Measurements from ENCODE around the gene EXT2. TPM values are rescaled to one million over a fixed set of nuclear protein-coding genes. Genes with fewer than 3 reads are reported as not detected.

The EXT2 gene
- total RNA-seq, 2 donors from 2014 or later = 47.7 to 60.3 TPM

GRCh38 chr11:44235765-44236201 is 140.3 kb downstream of the EXT2 start:
- H3K27me3 Mint-ChIP-seq (ENCODE audit: insufficient read depth) = no peaks in the 10 kb centered on the region
- H3K36me3 ChIP-seq (ENCODE audit: control insufficient read depth, insufficient read depth, low read length) = peaks cover 7% of the 10 kb centered on the region
- TF ChIP-seq, protein P1, sequence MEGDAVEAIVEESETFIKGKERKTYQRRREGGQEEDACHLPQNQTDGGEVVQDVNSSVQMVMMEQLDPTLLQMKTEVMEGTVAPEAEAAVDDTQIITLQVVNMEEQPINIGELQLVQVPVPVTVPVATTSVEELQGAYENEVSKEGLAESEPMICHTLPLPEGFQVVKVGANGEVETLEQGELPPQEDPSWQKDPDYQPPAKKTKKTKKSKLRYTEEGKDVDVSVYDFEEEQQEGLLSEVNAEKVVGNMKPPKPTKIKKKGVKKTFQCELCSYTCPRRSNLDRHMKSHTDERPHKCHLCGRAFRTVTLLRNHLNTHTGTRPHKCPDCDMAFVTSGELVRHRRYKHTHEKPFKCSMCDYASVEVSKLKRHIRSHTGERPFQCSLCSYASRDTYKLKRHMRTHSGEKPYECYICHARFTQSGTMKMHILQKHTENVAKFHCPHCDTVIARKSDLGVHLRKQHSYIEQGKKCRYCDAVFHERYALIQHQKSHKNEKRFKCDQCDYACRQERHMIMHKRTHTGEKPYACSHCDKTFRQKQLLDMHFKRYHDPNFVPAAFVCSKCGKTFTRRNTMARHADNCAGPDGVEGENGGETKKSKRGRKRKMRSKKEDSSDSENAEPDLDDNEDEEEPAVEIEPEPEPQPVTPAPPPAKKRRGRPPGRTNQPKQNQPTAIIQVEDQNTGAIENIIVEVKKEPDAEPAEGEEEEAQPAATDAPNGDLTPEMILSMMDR (conservative IDR thresholded peaks at IDR 0.05) = no peak
- no peak for DNase-seq
- H3K27ac ChIP-seq (ENCODE audit: low read depth, low read length) = no peak overlapping the region
- H3K4me1 ChIP-seq (ENCODE audit: control insufficient read depth, insufficient read depth, low read length) = no peaks in the 10 kb centered on the region
- H3K4me3 Mint-ChIP-seq = no peak overlapping the region
- H3K4me3 ChIP-seq (ENCODE audit: low read length) = no peak overlapping the region
- no peaks in the 10 kb centered on the region for H3K27me3 ChIP-seq (ENCODE audit: control insufficient read depth, insufficient read depth, low read length, poor library complexity, severe bottlenecking)
- 95 to 98% methylated on average over 7 to 8 of the region's 8 CpGs for WGBS, 2 experiments (ENCODE audit: insufficient coverage in 1 of 2, insufficient read length in 1 of 2)
- H3K36me3 Mint-ChIP-seq (ENCODE audit: low read depth) = peaks cover 13% of the 10 kb centered on the region
- no peaks in the 10 kb centered on the region for H3K9me3 Mint-ChIP-seq
- H3K9me3 ChIP-seq (ENCODE audit: control insufficient read depth, low read length) = no peaks in the 10 kb centered on the region
- no peak overlapping the region for H3K27ac Mint-ChIP-seq
- H3K9ac ChIP-seq (ENCODE audit: extremely low read depth, low read length, poor library complexity, severe bottlenecking) = no peak overlapping the region
- peaks cover 5% of the 10 kb centered on the region for H3K4me1 Mint-ChIP-seq

DNA sequence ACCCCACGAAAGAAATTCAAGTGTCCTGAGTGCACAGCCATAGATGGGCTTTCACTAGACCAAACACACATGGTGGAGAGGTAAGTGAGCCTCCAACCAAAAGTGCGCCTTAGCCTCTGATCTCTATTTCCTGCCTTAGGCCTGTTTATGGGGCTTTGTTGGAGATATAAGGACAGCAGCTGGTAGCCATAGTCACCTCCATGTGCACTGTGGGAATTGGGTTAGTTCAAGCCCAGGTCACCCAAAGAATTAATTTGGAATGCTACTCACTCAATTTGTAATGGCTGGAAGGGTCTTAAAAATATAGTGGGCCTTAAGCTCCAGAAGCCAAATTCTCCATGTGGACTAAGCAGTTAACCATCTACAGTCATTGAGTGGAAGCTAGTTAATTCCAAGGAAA is 140.8 kb downstream of the EXT2 start:
- Histone ChIP-seq H3K9ac (ENCODE audit: extremely low read depth, low read length, poor library complexity, severe bottlenecking) (no peak overlapping the region), H3K4me1 (ENCODE audit: control insufficient read depth, insufficient read depth, low read length) (no peaks in the 10 kb centered on the region), H3K27me3 (ENCODE audit: control insufficient read depth, insufficient read depth, low read length, poor library complexity, severe bottlenecking) (no peaks in the 10 kb centered on the region), H3K4me3 (ENCODE audit: low read length) (no peak overlapping the region), H3K9me3 (ENCODE audit: control insufficient read depth, low read length) (no peaks in the 10 kb centered on the region), H3K27ac (ENCODE audit: low read depth, low read length) (no peak overlapping the region), H3K36me3 (ENCODE audit: control insufficient read depth, insufficient read depth, low read length) (peaks cover 7% of the 10 kb centered on the region)
- Mint-ChIP-seq H3K27ac (no peak overlapping the region), H3K4me3 (no peak overlapping the region), H3K27me3 (ENCODE audit: insufficient read depth) (no peaks in the 10 kb centered on the region), H3K9me3 (no peaks in the 10 kb centered on the region), H3K4me1 (peaks cover 5% of the 10 kb centered on the region), H3K36me3 (ENCODE audit: low read depth) (peaks cover 13% of the 10 kb centered on the region)
- TF ChIP-seq, protein P1 (conservative IDR thresholded peaks at IDR 0.05) = no peak
- WGBS, 2 experiments (ENCODE audit: insufficient coverage in 1 of 2, insufficient read length in 1 of 2) = 83 to 96% methylated on average over 1 to 2 of the region's 2 CpGs
- no peak for DNase-seq

- Histone ChIP-seq H3K27me3 (ENCODE audit: control insufficient read depth, insufficient read depth, low read length, poor library complexity, severe bottlenecking) (no peaks in the 10 kb centered on the region), H3K4me1 (ENCODE audit: control insufficient read depth, insufficient read depth, low read length) (peaks cover 5% of the 10 kb centered on the region), H3K36me3 (ENCODE audit: control insufficient read depth, insufficient read depth, low read length) (peaks cover 7% of the 10 kb centered on the region), H3K27ac (ENCODE audit: low read depth, low read length) (no peak overlapping the region), H3K9me3 (ENCODE audit: control insufficient read depth, low read length) (no peaks in the 10 kb centered on the region), H3K4me3 (ENCODE audit: low read length) (no peak overlapping the region), H3K9ac (ENCODE audit: extremely low read depth, low read length, poor library complexity, severe bottlenecking) (no peak overlapping the region)
- Mint-ChIP-seq H3K36me3 (ENCODE audit: low read depth) (peaks cover 16% of the 10 kb centered on the region), H3K4me1 (peaks cover 11% of the 10 kb centered on the region), H3K27ac (no peak overlapping the region), H3K9me3 (no peaks in the 10 kb centered on the region), H3K27me3 (ENCODE audit: insufficient read depth) (no peaks in the 10 kb centered on the region), H3K4me3 (no peak overlapping the region)
- 100% methylated on average over 1 of the region's 1 CpG; no CpG with 5 or more reads in 1 of the 2 experiments for WGBS, 2 experiments (ENCODE audit: insufficient coverage in 1 of 2, insufficient read length in 1 of 2)
- no peak for DNase-seq
- TF ChIP-seq, protein P1 (conservative IDR thresholded peaks at IDR 0.05) = no peak
These were observed 141.7 kb downstream of the EXT2 start for GRCh38 chr11:44237156-44237555.

Measured in endodermal cell (in vitro differentiated cells).